ENCODE measurements around the gene RASL10B.

Gene RASL10B

GRCh38 chr17:35774499-35774898, 43.1 kb downstream of the RASL10B start:
- DNase-seq (ENCODE audit: low read depth in 1 of 2, low spot score in 1 of 2): no peak
- TF ChIP-seq, protein P1, sequence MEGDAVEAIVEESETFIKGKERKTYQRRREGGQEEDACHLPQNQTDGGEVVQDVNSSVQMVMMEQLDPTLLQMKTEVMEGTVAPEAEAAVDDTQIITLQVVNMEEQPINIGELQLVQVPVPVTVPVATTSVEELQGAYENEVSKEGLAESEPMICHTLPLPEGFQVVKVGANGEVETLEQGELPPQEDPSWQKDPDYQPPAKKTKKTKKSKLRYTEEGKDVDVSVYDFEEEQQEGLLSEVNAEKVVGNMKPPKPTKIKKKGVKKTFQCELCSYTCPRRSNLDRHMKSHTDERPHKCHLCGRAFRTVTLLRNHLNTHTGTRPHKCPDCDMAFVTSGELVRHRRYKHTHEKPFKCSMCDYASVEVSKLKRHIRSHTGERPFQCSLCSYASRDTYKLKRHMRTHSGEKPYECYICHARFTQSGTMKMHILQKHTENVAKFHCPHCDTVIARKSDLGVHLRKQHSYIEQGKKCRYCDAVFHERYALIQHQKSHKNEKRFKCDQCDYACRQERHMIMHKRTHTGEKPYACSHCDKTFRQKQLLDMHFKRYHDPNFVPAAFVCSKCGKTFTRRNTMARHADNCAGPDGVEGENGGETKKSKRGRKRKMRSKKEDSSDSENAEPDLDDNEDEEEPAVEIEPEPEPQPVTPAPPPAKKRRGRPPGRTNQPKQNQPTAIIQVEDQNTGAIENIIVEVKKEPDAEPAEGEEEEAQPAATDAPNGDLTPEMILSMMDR (IDR thresholded peaks at IDR 0.05; ENCODE audit: insufficient read depth, low read length): no peak
- TF ChIP-seq POLR2AphosphoS5 (IDR thresholded peaks at IDR 0.05; ENCODE audit: low read depth) (no peak), SPI1 (IDR thresholded peaks at IDR 0.05; ENCODE audit: borderline replicate concordance, low read depth) (no peak), GABPA (IDR thresholded peaks at IDR 0.05; ENCODE audit: low read depth) (no peak)
- TF ChIP-seq, protein P2, sequence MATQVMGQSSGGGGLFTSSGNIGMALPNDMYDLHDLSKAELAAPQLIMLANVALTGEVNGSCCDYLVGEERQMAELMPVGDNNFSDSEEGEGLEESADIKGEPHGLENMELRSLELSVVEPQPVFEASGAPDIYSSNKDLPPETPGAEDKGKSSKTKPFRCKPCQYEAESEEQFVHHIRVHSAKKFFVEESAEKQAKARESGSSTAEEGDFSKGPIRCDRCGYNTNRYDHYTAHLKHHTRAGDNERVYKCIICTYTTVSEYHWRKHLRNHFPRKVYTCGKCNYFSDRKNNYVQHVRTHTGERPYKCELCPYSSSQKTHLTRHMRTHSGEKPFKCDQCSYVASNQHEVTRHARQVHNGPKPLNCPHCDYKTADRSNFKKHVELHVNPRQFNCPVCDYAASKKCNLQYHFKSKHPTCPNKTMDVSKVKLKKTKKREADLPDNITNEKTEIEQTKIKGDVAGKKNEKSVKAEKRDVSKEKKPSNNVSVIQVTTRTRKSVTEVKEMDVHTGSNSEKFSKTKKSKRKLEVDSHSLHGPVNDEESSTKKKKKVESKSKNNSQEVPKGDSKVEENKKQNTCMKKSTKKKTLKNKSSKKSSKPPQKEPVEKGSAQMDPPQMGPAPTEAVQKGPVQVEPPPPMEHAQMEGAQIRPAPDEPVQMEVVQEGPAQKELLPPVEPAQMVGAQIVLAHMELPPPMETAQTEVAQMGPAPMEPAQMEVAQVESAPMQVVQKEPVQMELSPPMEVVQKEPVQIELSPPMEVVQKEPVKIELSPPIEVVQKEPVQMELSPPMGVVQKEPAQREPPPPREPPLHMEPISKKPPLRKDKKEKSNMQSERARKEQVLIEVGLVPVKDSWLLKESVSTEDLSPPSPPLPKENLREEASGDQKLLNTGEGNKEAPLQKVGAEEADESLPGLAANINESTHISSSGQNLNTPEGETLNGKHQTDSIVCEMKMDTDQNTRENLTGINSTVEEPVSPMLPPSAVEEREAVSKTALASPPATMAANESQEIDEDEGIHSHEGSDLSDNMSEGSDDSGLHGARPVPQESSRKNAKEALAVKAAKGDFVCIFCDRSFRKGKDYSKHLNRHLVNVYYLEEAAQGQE (IDR thresholded peaks at IDR 0.05; ENCODE audit: insufficient replicate concordance, low read depth): no peak
- Histone ChIP-seq H3K27ac (replicated peaks) (no peak overlapping the region), H3K4me3 (replicated peaks; ENCODE audit: insufficient read depth, low read length) (no peak overlapping the region), H3K27me3 (ENCODE audit: insufficient read depth, poor library complexity, severe bottlenecking) (peaks cover 4% of the 10 kb centered on the region)

DNA sequence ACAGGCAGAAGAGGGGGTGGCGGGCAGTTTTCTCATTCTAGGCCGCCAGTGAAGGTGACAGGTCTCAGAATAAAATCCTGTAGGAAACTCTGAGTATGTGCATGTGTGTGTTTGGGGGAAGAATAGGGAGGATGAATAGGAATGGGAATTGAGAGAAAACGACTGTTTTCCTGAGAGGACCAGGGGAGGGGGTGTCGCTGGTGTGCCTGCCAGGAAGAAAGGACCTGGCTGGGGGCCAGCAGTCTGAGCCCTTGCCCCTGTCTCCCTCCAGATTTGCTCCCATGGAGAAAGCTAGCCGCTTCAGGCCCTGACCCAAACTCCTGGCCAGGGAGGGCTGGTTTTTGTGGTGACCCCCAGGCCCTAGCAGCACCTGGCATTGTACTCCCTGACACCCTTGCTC, 43.6 kb downstream of the RASL10B start:
- Histone ChIP-seq H3K27ac (replicated peaks) (no peak overlapping the region), H3K27me3 (ENCODE audit: insufficient read depth, poor library complexity, severe bottlenecking) (peaks cover 7% of the 10 kb centered on the region), H3K4me3 (replicated peaks; ENCODE audit: insufficient read depth, low read length) (no peak overlapping the region)
- DNase-seq (ENCODE audit: low read depth in 1 of 2, low spot score in 1 of 2): no peak
- TF ChIP-seq, protein P1 (IDR thresholded peaks at IDR 0.05; ENCODE audit: insufficient read depth, low read length): no peak
- TF ChIP-seq, protein P2 (IDR thresholded peaks at IDR 0.05; ENCODE audit: insufficient replicate concordance, low read depth): no peak

- Histone ChIP-seq H3K27me3 (ENCODE audit: insufficient read depth, poor library complexity, severe bottlenecking) (peaks cover 7% of the 10 kb centered on the region), H3K27ac (replicated peaks) (no peak overlapping the region), H3K4me3 (replicated peaks; ENCODE audit: insufficient read depth, low read length) (no peak overlapping the region)
- DNase-seq (ENCODE audit: low read depth in 1 of 2, low spot score in 1 of 2): no peak
- TF ChIP-seq SPI1 (IDR thresholded peaks at IDR 0.05; ENCODE audit: borderline replicate concordance, low read depth): no peak
Observed at GRCh38 chr17:35775583-35775982, 44.1 kb downstream of the RASL10B start.

DNA sequence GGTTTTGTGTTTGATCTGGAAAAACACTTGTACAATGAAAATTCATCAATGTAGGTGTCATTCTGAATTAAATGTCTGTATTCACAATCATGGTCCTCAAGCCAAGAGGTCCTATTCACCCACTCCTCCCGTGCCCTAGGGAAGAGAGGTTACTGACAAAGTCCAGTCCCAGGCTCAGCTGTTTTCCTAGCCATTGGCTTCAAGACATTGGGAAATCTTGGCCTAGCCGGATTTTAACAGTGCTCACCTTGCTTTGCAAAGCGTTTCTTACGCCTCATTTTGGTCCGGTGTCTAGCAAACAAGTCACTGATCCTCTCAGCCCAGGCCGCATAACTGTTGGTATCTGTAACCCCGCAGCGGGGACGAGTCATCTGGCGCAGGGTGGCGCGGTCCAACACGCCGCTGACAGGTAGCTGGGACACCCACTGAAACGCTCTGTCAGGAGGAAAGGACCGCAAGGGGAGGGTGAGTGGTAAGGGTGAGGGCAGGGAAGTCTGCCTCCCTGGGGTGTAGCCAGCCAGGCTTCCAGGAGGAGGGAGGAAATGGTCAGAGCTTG, 47.3 kb downstream of the RASL10B start:
- Histone ChIP-seq H3K27ac (replicated peaks) (no peak overlapping the region), H3K4me3 (replicated peaks; ENCODE audit: insufficient read depth, low read length) (no peak overlapping the region), H3K27me3 (ENCODE audit: insufficient read depth, poor library complexity, severe bottlenecking) (peaks cover 3% of the 10 kb centered on the region)
- no peak for DNase-seq (ENCODE audit: low read depth in 1 of 2, low spot score in 1 of 2)
- no peak for TF ChIP-seq POLR2AphosphoS5 (IDR thresholded peaks at IDR 0.05; ENCODE audit: low read depth)
- TF ChIP-seq SPI1 (IDR thresholded peaks at IDR 0.05; ENCODE audit: borderline replicate concordance, low read depth): no peak

- DNase-seq (ENCODE audit: low read depth in 1 of 2, low spot score in 1 of 2): no peak
- no peak overlapping the region for H3K27ac ChIP-seq (replicated peaks)
- peaks cover 3% of the 10 kb centered on the region for H3K27me3 ChIP-seq (ENCODE audit: insufficient read depth, poor library complexity, severe bottlenecking)
- no peak for TF ChIP-seq GABPA (IDR thresholded peaks at IDR 0.05; ENCODE audit: low read depth)
- TF ChIP-seq SPI1 (IDR thresholded peaks at IDR 0.05; ENCODE audit: borderline replicate concordance, low read depth): no peak
- no peak for TF ChIP-seq POLR2AphosphoS5 (IDR thresholded peaks at IDR 0.05; ENCODE audit: low read depth)
- H3K4me3 ChIP-seq (replicated peaks; ENCODE audit: insufficient read depth, low read length): no peak overlapping the region
Observed at GRCh38 chr17:35780950-35781349, 49.5 kb downstream of the RASL10B start.

Data from HL-60 (cell line).